ENCODE data around the gene ZNF222. TPM values are rescaled to one million over a fixed set of nuclear protein-coding genes. Genes with fewer than 3 reads are reported as not detected.

Gene ZNF222
- polyA plus RNA-seq, 1 donor (not counting 4 experiments of a cell fraction or from before 2014, with no cell fraction given): 2.7 TPM

GRCh38 chr19:43983544-43983911 lies 41.7 kb upstream of the ZNF222 start:
- no peak overlapping the region for H3K27ac ChIP-seq (ENCODE audit: control insufficient read depth, insufficient read depth, low read length)

DNA sequence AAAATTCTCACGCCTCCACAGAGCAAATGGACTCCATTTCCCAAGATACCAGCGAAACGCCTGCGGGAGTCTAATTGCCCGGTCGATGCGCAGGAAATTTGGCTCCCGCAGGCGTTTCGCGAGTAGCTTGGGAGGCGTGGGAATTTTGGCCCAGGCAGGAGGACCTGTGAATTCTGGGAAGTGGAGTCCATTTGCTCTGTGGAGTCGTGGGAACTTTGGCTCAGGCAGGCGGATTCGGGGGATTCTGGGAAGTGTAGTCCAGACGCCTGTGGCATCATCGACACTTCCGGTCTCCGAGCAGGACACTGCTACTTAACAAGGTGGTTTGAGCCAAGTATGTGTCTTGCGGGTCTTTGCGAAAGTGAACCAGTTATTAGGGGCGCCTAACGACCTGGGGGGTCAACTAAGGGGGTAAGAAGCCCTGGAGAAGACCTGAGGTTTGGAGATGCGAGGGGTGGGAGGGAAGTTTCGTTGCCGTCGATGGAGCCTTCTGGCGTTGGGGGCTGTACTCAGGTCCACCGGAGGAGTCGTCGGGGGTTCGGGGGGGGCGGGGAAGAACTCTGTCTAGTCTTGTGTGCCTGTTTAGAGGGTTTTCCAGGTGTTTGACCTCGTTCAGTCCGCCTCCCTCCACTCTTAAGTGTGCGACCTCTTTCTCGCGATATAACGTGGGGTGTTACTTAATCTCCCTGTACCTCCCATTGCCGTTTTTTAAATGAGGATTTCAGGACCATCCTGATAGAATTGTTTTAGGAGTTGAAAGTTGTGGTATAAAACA lies 41.1 kb upstream of the ZNF222 start, which contains the start of gene ZNF155:
Gene ZNF155, plus strand, starts transcription at position 277 of the 775 bp plus-strand sequence. CDS start 4,356 bp downstream, outside the sequence.
- peak; percentile 98 for FAIRE-seq
- Histone ChIP-seq H3K27me3 (ENCODE audit: control insufficient read depth, extremely low read depth, insufficient read depth, low read length) (no peaks in the 10 kb centered on the region), H4K20me1 (ENCODE audit: control insufficient read depth, extremely low read depth, insufficient read depth, low read length) (no peaks in the 10 kb centered on the region), H3K9ac (ENCODE audit: control insufficient read depth, extremely low read depth, insufficient read depth, low read length) (peak within 1 kb of the TSS; percentile 78), H3K36me3 (ENCODE audit: control insufficient read depth in 2 of 2, extremely low read depth in 1 of 2, insufficient read depth in 2 of 2, low read length in 2 of 2) (peaks cover 2 to 3% of the 10 kb centered on the region in 2 experiments), H3K27ac (ENCODE audit: control insufficient read depth, insufficient read depth, low read length) (peak within 1 kb of the TSS; percentile 70), H3K4me3 (ENCODE audit: control insufficient read depth in 2 of 3, extremely low read depth in 1 of 3, insufficient read depth in 2 of 3, low read depth in 1 of 3, low read length in 3 of 3) (peak within 1 kb of the TSS; percentile 82 to 91 (median 89)), H3K9me3 (ENCODE audit: control insufficient read depth, low read depth, low read length) (no peaks in the 10 kb centered on the region), H3K9me1 (ENCODE audit: control insufficient read depth, extremely low read depth, insufficient read depth, low read length) (no peaks in the 10 kb centered on the region), H2AFZ (ENCODE audit: control insufficient read depth, low read length) (peak within 1 kb of the TSS; percentile 95), H3K4me2 (ENCODE audit: control insufficient read depth, extremely low read depth, insufficient read depth, low read depth, low read length) (peak within 1 kb of the TSS; percentile 86), H3K4me1 (ENCODE audit: control insufficient read depth, extremely low read depth, insufficient read depth, low read length) (no peaks in the 10 kb centered on the region), H3K79me2 (ENCODE audit: control insufficient read depth, insufficient read depth, low read length) (peaks cover 18% of the 10 kb centered on the region)
- no peak for TF ChIP-seq EZH2 (IDR thresholded peaks at IDR 0.05; ENCODE audit: low read length)
- TF ChIP-seq CTCF (optimal IDR thresholded peaks at IDR 0.05 in 1 of 3, IDR thresholded peaks at IDR 0.05 in 1 of 3, conservative IDR thresholded peaks at IDR 0.05 in 1 of 3; ENCODE audit: extremely low read depth in 1 of 3, insufficient read depth in 2 of 3, low read length in 3 of 3): no peak
- peak; percentile 82 for DNase-seq (ENCODE audit: low read depth, low spot score)
- dilution Hi-C loops (cut with MboI; ENCODE audit: extremely low pct_ligation_motif_present, low sequenced_read_pairs): no loop called here

More at GRCh38 chr19:43983544-43983911, 41.7 kb upstream of the ZNF222 start:
- Histone ChIP-seq H3K9me3 (ENCODE audit: control insufficient read depth, low read depth, low read length) (no peaks in the 10 kb centered on the region), H4K20me1 (ENCODE audit: control insufficient read depth, extremely low read depth, insufficient read depth, low read length) (no peaks in the 10 kb centered on the region), H2AFZ (ENCODE audit: control insufficient read depth, low read length) (no peak overlapping the region), H3K4me2 (ENCODE audit: control insufficient read depth, extremely low read depth, insufficient read depth, low read depth, low read length) (peak overlapping the region; percentile 86), H3K4me1 (ENCODE audit: control insufficient read depth, extremely low read depth, insufficient read depth, low read length) (no peaks in the 10 kb centered on the region), H3K4me3 (ENCODE audit: control insufficient read depth in 2 of 3, extremely low read depth in 1 of 3, insufficient read depth in 2 of 3, low read depth in 1 of 3, low read length in 3 of 3) (peak overlapping the region in 1 of 3 experiments; percentile 8), H3K79me2 (ENCODE audit: control insufficient read depth, insufficient read depth, low read length) (peaks cover 18% of the 10 kb centered on the region), H3K27me3 (ENCODE audit: control insufficient read depth, extremely low read depth, insufficient read depth, low read length) (no peaks in the 10 kb centered on the region), H3K9me1 (ENCODE audit: control insufficient read depth, extremely low read depth, insufficient read depth, low read length) (no peaks in the 10 kb centered on the region), H3K9ac (ENCODE audit: control insufficient read depth, extremely low read depth, insufficient read depth, low read length) (no peak overlapping the region), H3K36me3 (ENCODE audit: control insufficient read depth in 2 of 2, extremely low read depth in 1 of 2, insufficient read depth in 2 of 2, low read length in 2 of 2) (peaks cover 0 to 2% of the 10 kb centered on the region in 2 experiments)
- DNase-seq (ENCODE audit: low read depth, low spot score) (no peak), FAIRE-seq (no peak)
- dilution Hi-C loops (cut with MboI; ENCODE audit: extremely low pct_ligation_motif_present, low sequenced_read_pairs): no loop called here
- TF ChIP-seq EZH2 (IDR thresholded peaks at IDR 0.05; ENCODE audit: low read length): no peak
- no peak for TF ChIP-seq CTCF (optimal IDR thresholded peaks at IDR 0.05 in 1 of 3, IDR thresholded peaks at IDR 0.05 in 1 of 3, conservative IDR thresholded peaks at IDR 0.05 in 1 of 3; ENCODE audit: extremely low read depth in 1 of 3, insufficient read depth in 2 of 3, low read length in 3 of 3)

Data from keratinocyte (primary cell).